PFSK-1 (cell line): ENCODE measurements around the gene SIAE.

Experiments
- FOXP2 ChIP-seq: optimal IDR thresholded peaks from 2 replicates; pipeline ENCODE3; 2011; ENCODE audit warnings: borderline replicate concordance, control low read depth, inconsistent platforms; ENCODE audit not compliant: insufficient read depth; ENCODE audit errors: extremely low read length, extremely low read depth
- POLR2AphosphoS5 ChIP-seq: IDR thresholded peaks from 2 replicates; pipeline ENCODE4 v1.6.1; 2012; ENCODE audit warnings: low read depth, mild to moderate bottlenecking, control low read depth, low read length, moderate library complexity
- SIN3A ChIP-seq: IDR thresholded peaks from 2 replicates; pipeline ENCODE4 v1.6.1; 2012; ENCODE audit warnings: mild to moderate bottlenecking, low read length, moderate library complexity, borderline replicate concordance; ENCODE audit not compliant: insufficient read depth
- TAF1 ChIP-seq: IDR thresholded peaks from 2 replicates; pipeline ENCODE4 v1.6.1; 2012; ENCODE audit warnings: low read length, control low read depth, borderline replicate concordance; ENCODE audit not compliant: insufficient read depth
- TF ChIP-seq, protein P1 (sequence below), 2 experiments: IDR thresholded peaks; 2 replicates each; pipeline versions ENCODE4 v1.6.1 to v1.8.0; 2011 to 2012; ENCODE audit warnings: low read depth in 2 of 2, low read length in 2 of 2, control low read depth in 1 of 2, inconsistent platforms in 1 of 2, mild to moderate bottlenecking in 1 of 2, moderate library complexity in 1 of 2; ENCODE audit not compliant: insufficient read depth in 1 of 2

Gene SIAE

DNA sequence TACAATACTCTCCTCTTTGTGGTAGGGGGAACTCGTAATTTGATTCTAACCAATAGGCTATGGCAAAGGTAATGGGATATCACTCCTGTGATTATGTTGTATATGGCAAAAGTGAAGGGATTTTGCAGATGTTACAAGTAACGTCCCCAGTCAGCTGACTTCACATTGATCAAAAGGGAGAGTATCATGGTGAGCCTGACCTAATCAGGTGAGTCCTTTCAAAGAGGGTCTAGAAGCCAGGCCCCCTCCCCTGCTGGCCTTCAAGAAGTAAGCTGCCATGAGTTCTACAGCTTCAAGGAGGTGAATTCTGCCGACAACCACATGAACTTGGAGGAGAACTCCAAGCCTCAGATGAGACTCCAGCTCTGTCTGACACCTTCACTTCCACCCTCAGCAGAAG lies 30.9 kb downstream of the SIAE start:
- no peak for TF ChIP-seq TAF1
- TF ChIP-seq, protein P1, sequence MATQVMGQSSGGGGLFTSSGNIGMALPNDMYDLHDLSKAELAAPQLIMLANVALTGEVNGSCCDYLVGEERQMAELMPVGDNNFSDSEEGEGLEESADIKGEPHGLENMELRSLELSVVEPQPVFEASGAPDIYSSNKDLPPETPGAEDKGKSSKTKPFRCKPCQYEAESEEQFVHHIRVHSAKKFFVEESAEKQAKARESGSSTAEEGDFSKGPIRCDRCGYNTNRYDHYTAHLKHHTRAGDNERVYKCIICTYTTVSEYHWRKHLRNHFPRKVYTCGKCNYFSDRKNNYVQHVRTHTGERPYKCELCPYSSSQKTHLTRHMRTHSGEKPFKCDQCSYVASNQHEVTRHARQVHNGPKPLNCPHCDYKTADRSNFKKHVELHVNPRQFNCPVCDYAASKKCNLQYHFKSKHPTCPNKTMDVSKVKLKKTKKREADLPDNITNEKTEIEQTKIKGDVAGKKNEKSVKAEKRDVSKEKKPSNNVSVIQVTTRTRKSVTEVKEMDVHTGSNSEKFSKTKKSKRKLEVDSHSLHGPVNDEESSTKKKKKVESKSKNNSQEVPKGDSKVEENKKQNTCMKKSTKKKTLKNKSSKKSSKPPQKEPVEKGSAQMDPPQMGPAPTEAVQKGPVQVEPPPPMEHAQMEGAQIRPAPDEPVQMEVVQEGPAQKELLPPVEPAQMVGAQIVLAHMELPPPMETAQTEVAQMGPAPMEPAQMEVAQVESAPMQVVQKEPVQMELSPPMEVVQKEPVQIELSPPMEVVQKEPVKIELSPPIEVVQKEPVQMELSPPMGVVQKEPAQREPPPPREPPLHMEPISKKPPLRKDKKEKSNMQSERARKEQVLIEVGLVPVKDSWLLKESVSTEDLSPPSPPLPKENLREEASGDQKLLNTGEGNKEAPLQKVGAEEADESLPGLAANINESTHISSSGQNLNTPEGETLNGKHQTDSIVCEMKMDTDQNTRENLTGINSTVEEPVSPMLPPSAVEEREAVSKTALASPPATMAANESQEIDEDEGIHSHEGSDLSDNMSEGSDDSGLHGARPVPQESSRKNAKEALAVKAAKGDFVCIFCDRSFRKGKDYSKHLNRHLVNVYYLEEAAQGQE (IDR thresholded peaks at IDR 0.05; ENCODE audit: insufficient read depth in 1 of 2, low read depth in 2 of 2, low read length in 2 of 2), result no peak
- TF ChIP-seq POLR2AphosphoS5, result no peak
- TF ChIP-seq SIN3A, result no peak

DNA sequence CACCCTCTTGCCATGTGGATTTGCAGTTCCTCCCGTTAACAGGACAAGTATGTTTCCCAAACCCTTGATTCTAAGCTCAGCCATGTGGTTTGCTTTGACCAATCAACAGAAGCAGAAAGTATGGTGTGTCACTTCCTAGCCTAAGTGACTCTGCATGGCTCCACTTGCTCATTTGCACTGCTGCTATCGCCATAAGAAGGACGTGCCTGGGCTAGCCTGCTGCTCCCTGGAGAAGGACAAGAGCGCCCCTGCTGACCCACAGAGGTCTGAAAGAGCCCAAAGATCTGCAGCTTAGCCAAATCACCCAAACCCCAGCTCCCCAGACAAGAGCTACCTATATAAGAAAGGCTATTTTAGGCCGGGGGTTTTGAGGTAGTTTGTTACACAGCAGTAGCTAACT lies 32.9 kb downstream of the SIAE start:
- TF ChIP-seq TAF1, result no peak

DNA sequence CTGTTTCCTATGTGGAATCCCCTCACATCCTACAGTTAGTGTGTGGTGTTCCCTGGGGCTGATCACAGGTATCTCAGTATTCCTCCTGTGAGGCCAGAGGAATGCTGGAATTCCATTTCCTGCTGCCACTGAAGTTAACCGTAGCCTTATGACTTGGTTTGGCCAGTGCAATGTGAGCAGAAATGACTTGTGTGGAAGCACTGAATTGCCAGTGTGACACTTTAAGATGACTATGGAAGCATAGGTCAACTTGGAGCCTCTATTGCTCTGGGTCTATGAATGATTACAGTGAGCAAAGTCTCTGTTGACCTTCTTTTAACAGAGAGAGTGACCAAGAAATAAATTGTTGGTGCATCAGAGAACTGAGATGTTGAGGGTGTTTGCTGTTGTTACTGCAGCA lies 34.4 kb downstream of the SIAE start:
- TF ChIP-seq POLR2AphosphoS5 (no peak), TAF1 (no peak), FOXP2 (no peak), SIN3A (no peak)
- TF ChIP-seq, protein P1 (IDR thresholded peaks at IDR 0.05; ENCODE audit: insufficient read depth in 1 of 2, low read depth in 2 of 2, low read length in 2 of 2), result no peak

DNA sequence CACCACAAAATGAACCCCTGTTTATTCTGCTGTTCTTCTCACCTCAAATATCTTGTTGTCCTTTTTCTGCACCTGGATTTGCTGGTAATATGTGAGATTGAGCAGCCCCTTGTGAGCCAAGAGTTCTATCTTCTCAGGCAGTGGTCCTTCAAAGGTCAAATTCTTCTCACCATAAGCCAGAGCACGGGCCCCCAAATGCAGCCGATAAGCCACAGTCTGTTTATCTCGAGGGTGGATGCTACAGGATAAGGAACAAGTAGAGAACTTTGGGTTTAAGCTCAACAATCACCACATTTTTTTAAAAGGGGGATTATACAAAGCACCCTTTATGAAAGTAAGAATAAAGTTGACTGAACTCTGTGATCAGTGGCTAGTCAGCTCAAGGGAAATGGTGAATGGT lies 35.0 kb downstream of the SIAE start:
- no peak for TF ChIP-seq TAF1
- TF ChIP-seq, protein P1 (IDR thresholded peaks at IDR 0.05; ENCODE audit: insufficient read depth in 1 of 2, low read depth in 2 of 2, low read length in 2 of 2), result no peak
- no peak for TF ChIP-seq SIN3A
- no peak for TF ChIP-seq FOXP2
- TF ChIP-seq POLR2AphosphoS5, result no peak

DNA sequence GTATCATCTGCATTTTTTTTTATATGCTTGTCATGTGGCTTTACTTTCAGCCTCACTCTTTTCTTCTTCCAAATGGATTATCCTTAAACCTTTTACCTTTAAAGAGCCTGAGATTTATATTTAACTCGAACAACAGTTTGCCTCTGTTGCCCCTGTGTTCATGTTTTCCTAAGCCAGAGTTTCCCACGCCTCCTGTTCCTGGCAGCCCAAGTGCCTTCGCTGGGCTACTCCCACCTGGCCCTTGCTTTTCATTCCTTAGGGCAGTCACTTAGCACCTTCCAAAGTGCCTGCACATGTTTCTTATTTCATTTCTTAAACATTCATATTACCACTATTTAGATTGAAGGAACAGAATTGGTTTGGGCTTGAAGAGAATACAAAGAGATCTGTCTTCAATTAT lies 37.6 kb downstream of the SIAE start:
- TF ChIP-seq, protein P1 (IDR thresholded peaks at IDR 0.05; ENCODE audit: insufficient read depth in 1 of 2, low read depth in 2 of 2, low read length in 2 of 2), result no peak
- TF ChIP-seq SIN3A (no peak), POLR2AphosphoS5 (no peak), TAF1 (no peak), FOXP2 (no peak)

DNA sequence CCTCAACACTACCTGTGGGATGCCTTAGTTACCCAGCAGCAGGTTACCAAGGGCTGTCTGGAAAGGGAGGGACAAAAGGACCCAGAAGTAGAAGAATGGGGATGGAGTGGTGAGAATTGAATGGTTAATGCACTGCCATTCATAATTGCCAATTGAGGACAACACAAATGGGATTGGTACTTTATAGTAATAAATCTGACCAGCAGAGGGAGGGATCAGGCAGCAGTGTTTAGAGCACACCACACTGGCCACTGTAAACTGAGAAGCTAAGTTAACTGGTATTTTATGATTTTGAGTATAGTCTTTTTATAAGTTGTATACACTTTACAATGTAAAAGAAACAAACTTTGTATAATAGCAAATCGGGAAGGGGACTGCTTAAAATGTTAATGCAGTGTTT lies 40.2 kb downstream of the SIAE start:
- TF ChIP-seq POLR2AphosphoS5 (no peak), FOXP2 (no peak), TAF1 (no peak), SIN3A (no peak)
- TF ChIP-seq, protein P1 (IDR thresholded peaks at IDR 0.05; ENCODE audit: insufficient read depth in 1 of 2, low read depth in 2 of 2, low read length in 2 of 2), result no peak
